CD4-positive, alpha-beta T cell treated with Interferon gamma for 1 hour (primary cell): Measurements from ENCODE around the gene ERC1.
"Not testable (repeated sequence)": the region's sequence is repeated elsewhere in the genome, so short reads cannot be mapped to it uniquely, and the experiment has no call there.

Source experiments
- DNase-seq: peaks from one replicate; pipeline ENCODE4 v3.0.0-alpha.2; 2020

Gene ERC1

DNA sequence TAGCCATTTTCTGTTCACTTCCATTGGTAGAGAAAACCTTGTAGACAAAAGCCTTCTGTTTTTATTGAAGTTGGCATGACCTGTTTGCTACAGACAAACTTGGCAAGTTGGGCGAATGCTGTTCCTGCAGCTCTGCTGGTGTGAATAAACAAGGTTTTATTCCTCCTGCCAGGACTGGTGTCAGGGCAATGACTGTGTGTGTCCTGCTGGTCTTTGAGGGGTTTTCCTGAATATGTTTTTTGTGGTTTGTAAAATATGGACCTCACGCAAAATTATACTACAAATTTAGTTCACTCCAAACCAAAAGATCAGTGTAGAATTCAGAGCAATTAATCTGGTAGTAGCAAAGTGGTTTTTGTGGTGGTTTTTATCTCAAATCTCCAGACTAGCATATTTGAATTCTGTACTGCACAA is 140.8 kb downstream of the ERC1 start:
- DNase-seq, result no peak

- DNase-seq, result no peak
These were observed 141.3 kb downstream of the ERC1 start for GRCh38 chr12:1132311-1132710.

DNA sequence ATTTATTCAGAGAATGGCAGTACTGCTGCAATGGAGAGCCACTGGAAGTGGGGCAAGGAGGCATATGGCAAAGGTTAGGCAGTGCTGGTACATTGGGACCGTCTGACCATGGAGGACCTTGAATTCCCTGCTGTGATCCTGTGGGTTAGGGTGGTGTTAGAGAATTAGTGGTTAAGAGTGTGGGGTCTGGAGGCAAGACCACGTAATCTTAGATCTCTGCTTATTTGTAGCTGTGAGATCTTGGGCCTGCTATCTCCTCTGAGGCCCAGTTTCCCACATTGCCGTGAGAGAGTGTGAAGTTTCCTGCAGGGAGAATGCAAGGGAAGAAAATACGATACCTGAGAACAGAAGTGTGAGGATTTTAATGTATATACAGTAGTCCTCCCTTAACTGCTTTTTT is 147.7 kb downstream of the ERC1 start:
- no peak for DNase-seq

GRCh38 chr12:1146758-1147157 is 155.7 kb downstream of the ERC1 start:
- DNase-seq, result not testable (repeated sequence)

DNA sequence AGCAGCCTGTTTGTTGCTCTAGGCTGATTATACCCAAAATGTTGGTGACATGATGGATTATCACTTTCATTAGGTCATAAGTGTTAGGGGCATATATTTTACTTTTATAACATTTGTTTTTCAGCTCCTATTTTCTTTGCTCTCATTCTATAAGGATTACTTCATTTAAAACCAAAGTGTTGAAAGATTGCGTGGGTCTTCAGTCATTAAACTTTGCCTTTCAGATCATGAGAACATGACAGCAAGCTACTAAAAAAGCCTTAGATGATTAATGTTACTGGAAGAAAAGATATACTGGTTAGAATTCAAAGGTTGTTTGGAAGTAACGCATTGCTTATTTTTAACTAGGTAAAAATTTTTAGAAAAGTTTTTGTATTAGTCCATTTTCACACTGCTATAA is 156.8 kb downstream of the ERC1 start:
- no peak for DNase-seq

- DNase-seq, result no peak
These were observed 166.0 kb downstream of the ERC1 start for GRCh38 chr12:1157046-1157445.

DNA sequence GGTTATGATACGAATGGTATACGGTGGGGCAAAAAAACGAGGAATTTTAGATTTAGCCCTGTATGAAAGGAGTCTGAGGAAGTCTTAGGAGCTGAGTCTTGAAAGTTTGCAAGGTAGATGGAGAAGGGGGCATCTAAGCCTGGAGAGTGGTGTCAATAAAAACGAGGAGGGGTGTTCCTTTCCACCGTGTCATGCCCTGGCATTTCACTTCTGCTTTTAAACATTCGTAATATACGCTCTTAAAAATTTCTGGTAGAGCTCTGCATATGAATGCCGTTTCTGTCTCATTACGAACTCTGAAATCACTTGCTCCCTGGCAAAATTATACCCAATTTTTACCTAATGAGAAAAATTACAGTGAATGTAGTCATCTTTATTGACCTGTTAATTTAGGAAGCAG is 170.2 kb downstream of the ERC1 start:
- DNase-seq, result no peak

- no peak for DNase-seq
These were observed 171.2 kb downstream of the ERC1 start for GRCh38 chr12:1162081-1162760.

- no peak for DNase-seq
These were observed 176.8 kb downstream of the ERC1 start for GRCh38 chr12:1167784-1168183.

- DNase-seq, result no peak
These were observed 179.4 kb downstream of the ERC1 start for GRCh38 chr12:1170411-1170810.

GRCh38 chr12:1171657-1172408 is 180.8 kb downstream of the ERC1 start:
- no peak for DNase-seq

- DNase-seq, result no peak
These were observed 183.0 kb downstream of the ERC1 start for GRCh38 chr12:1173781-1174617.

GRCh38 chr12:1174659-1175058 is 183.6 kb downstream of the ERC1 start:
- DNase-seq, result no peak

DNA sequence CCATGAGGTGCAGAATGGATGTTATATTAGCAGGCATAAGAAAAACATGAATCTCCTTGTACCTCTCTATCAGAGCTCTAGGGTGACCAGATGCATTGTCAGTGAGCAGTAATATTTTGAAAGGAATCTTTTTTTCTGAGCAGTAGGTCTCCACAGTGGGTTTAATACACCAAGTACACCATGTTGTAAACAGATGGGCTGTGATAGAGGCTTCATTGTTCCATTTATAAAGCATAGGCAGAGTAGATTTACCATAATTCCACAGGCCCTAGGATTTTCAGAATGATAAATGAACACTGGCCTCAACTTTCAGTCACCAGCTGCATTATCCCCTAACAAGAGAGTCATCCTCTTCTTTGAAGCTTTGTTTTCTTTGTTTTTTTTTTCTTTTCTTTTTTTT is 185.2 kb downstream of the ERC1 start:
- no peak for DNase-seq

GRCh38 chr12:1179128-1179527 is 188.1 kb downstream of the ERC1 start:
- no peak for DNase-seq

DNA sequence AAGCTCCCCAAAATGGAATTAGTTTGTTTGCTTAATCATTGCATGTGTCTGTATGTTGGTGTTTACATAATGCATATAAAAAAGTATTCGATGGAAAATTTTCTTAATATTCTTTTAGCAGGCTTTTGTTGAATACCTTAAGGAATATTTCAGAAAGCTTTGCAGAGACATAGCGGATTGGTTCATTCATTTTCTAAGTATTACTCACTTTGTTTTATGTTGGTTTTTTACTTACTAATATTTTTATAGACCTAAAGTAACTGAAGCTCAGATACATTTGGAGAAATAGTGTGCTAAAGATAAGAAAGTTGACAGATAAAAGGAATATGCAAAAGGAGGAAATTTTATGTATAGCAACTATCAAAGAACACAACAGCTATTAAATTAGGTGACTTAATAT is 191.0 kb downstream of the ERC1 start:
- DNase-seq, result no peak

GRCh38 chr12:1184402-1184801 is 193.4 kb downstream of the ERC1 start:
- no peak for DNase-seq

GRCh38 chr12:1185460-1186182 is 194.6 kb downstream of the ERC1 start:
- no peak for DNase-seq

GRCh38 chr12:1186298-1186697 is 195.3 kb downstream of the ERC1 start:
- DNase-seq, result no peak

GRCh38 chr12:1188016-1188415 is 197.0 kb downstream of the ERC1 start:
- no peak for DNase-seq

- no peak for DNase-seq
These were observed 198.1 kb downstream of the ERC1 start for GRCh38 chr12:1189163-1189562.

DNA sequence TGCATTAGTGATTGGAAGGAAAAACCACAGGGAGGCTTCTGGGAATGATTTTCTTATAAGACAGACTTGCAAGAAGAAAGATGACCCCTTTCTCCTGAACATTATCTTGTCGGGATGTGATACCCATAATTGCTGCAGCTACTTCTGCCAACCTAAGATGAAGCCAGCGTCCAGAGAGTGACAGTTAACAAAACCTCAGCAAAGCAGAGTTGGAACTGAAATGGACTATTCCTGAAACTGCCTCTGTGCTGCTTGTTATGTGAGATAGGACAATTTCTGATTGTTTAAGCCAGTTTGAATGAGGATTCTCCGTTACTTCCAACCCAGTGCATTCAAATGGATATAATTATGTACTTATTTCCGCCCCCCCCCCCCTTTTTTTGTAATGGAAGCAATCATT is 204.5 kb downstream of the ERC1 start:
- DNase-seq, result no peak
